CD14-positive monocyte (primary cell): ENCODE data around the gene ORMDL2. TPM values are rescaled to one million over a fixed set of nuclear protein-coding genes. Genes with fewer than 3 reads are reported as not detected.

ENCODE experiments used
- DNase-seq, 3 donors: peaks; one replicate each; pipeline ENCODE4 v3.0.0-alpha.2; 2011 to 2022
- H2AFZ ChIP-seq: 2 replicates; pipeline ENCODE4 v1.6.0; 2012; ENCODE audit warnings: mild to moderate bottlenecking, low read depth, low read length, inconsistent platforms; ENCODE audit not compliant: insufficient read depth, poor library complexity, severe bottlenecking
- H3K27ac ChIP-seq, 2 donors: 1 replicate in 1 of 2; 2 replicates in 1 of 2; pipeline ENCODE4 v1.5.1; 2012 to 2013; ENCODE audit warnings: low read length in 2 of 2, control low read depth in 1 of 2, inconsistent platforms in 1 of 2, low read depth in 1 of 2, mild to moderate bottlenecking in 1 of 2
- H3K27me3 ChIP-seq, 2 donors: one replicate each; pipeline versions ENCODE4 v1.6.0 to v1.6.1; 2011 to 2013; ENCODE audit warnings: low read length in 2 of 2; ENCODE audit not compliant: control insufficient read depth in 2 of 2, insufficient read depth in 2 of 2
- H3K36me3 ChIP-seq, 2 donors: replicated peaks in 1 of 2; 1 replicate in 1 of 2; 2 replicates in 1 of 2; pipeline versions ENCODE4 v1.5.1 to v1.6.1; 2012 to 2013; ENCODE audit warnings: low read length in 2 of 2, control low read depth in 1 of 2, inconsistent platforms in 1 of 2, mild to moderate bottlenecking in 1 of 2; ENCODE audit not compliant: insufficient read depth in 2 of 2, control insufficient read depth in 1 of 2
- H3K4me1 ChIP-seq, 2 donors: 1 replicate in 1 of 2; 2 replicates in 1 of 2; pipeline versions ENCODE4 v1.5.1 to v1.6.1; 2012 to 2013; ENCODE audit warnings: low read length in 2 of 2, control low read depth in 1 of 2, inconsistent platforms in 1 of 2, mild to moderate bottlenecking in 1 of 2, moderate library complexity in 1 of 2; ENCODE audit not compliant: insufficient read depth in 2 of 2, control insufficient read depth in 1 of 2
- H3K4me2 ChIP-seq: replicated peaks from 2 replicates; pipeline ENCODE3; 2012; ENCODE audit warnings: low read length, moderate library complexity, mild to moderate bottlenecking; ENCODE audit not compliant: poor library complexity, severe bottlenecking; ENCODE audit errors: extremely low read depth
- H3K4me3 ChIP-seq, 3 experiments: fragments of 200-600 bp in 1 of 3; sonication (generic) in 1 of 3; replicated peaks in 1 of 3; 1 replicate in 2 of 3; 2 replicates in 1 of 3; pipeline ENCODE4 v1.5.1; 2011 to 2013; ENCODE audit warnings: low read length in 3 of 3, mild to moderate bottlenecking in 3 of 3, control low read depth in 2 of 3, low read depth in 2 of 3, inconsistent platforms in 1 of 3, moderate library complexity in 1 of 3
- H3K79me2 ChIP-seq: 2 replicates; pipeline ENCODE4 v1.6.0; 2012; ENCODE audit warnings: mild to moderate bottlenecking, control low read depth, inconsistent platforms, low read length, moderate library complexity; ENCODE audit not compliant: insufficient read depth
- H3K9ac ChIP-seq: 2 replicates; pipeline ENCODE4 v1.6.0; 2017; ENCODE audit warnings: low read length, mild to moderate bottlenecking; ENCODE audit not compliant: insufficient read depth, poor library complexity, severe bottlenecking
- H3K9me3 ChIP-seq, 2 donors: replicated peaks in 1 of 2; 1 replicate in 1 of 2; 2 replicates in 1 of 2; pipeline versions ENCODE4 v1.5.1 to v1.6.1; 2012 to 2013; ENCODE audit warnings: low read length in 2 of 2, control low read depth in 1 of 2; ENCODE audit not compliant: control insufficient read depth in 1 of 2, insufficient read depth in 1 of 2
- H4K20me1 ChIP-seq: 2 replicates; pipeline ENCODE4 v1.6.0; 2012; ENCODE audit warnings: mild to moderate bottlenecking, low read length, control low read depth, moderate library complexity; ENCODE audit not compliant: insufficient read depth
- H3K27ac Mint-ChIP-seq, 7 donors: one replicate each; pipeline ENCODE4 v1.8.0; 2020; ENCODE audit warnings: mild to moderate bottlenecking in 7 of 7, mixed read lengths in 7 of 7, moderate library complexity in 6 of 7, inconsistent platforms in 2 of 7
- H3K27me3 Mint-ChIP-seq, 3 donors: one replicate each; pipeline ENCODE4 v1.8.0; 2021 to 2022; ENCODE audit warnings: low read depth in 3 of 3, mild to moderate bottlenecking in 3 of 3, mixed read lengths in 3 of 3, moderate library complexity in 3 of 3, inconsistent platforms in 1 of 3
- H3K36me3 Mint-ChIP-seq, 2 donors: one replicate each; pipeline ENCODE4 v1.8.0; 2020; ENCODE audit warnings: mixed read lengths in 2 of 2, inconsistent platforms in 1 of 2, mild to moderate bottlenecking in 1 of 2
- H3K4me1 Mint-ChIP-seq: one replicate; pipeline ENCODE4 v1.8.0; 2020; ENCODE audit warnings: mild to moderate bottlenecking, mixed read lengths
- H3K4me3 Mint-ChIP-seq, 2 donors: one replicate each; pipeline ENCODE4 v1.8.0; 2020; ENCODE audit warnings: mild to moderate bottlenecking in 2 of 2, mixed read lengths in 2 of 2, moderate library complexity in 1 of 2
- H3K9me3 Mint-ChIP-seq, 7 donors: one replicate each; pipeline ENCODE4 v1.8.0; 2020 to 2022; ENCODE audit warnings: mixed read lengths in 7 of 7, mild to moderate bottlenecking in 6 of 7, moderate library complexity in 6 of 7, inconsistent platforms in 2 of 7
- WGBS: methylation state at CpG from one replicate; pipeline ENCODE4 v1.1.5; 2013; ENCODE audit warnings: missing lambda C conversion rate; ENCODE audit not compliant: insufficient coverage; 5-methylcytosine and 5-hydroxymethylcytosine counted together
- intact Hi-C, 2 donors: fragments of 100-400 bp; cut with micrococcal nuclease; formaldehyde crosslinking; loops; one replicate each; pipeline versions ENCODE4 v1.15.0 to v1.15.1; 2023
- polyA plus RNA-seq, 3 donors: library from polyadenylated mRNA; depleted of rRNA in 1 of 3; unstranded in 2 of 3; stranded (reverse) in 1 of 3; fragments of 300-500 nt in 2 of 3; fragments of >200 nt in 1 of 3; fragmentation: Illumina TruSeq in 2 of 3; gene quantifications; 1 replicate in 2 of 3; 2 replicates in 1 of 3; pipeline ENCODE4 v1.2.3, GENCODE V29; 2012 to 2021
- TF ChIP-seq, protein P1 (sequence below): fragments of 200-600 bp; IDR thresholded peaks from one replicate; pipeline ENCODE4 v1.8.0; 2022; ENCODE audit warnings: antibody characterized with exemption, mild to moderate bottlenecking

Gene ORMDL2
- polyA plus RNA-seq, 3 donors, result 15.5 to 140 (median 137) TPM

DNA sequence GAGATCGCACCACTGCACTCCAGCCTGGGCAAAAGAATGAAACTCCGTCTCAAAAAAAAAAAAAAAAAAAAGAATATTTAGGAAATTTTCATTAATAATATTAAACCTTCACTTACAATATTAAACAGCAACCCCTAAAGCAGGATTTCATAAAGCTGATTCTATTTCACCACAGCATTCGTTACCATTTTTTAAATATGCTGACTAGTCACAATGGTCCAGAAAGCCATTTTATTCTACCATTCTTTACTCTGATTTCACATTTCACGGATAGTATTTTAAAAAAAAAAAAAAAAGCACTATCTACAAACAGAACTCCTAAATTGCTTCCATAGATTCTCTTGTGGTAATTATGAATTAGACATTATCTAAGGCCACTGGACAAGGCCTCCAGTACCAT lies 27.9 kb upstream of the ORMDL2 start:
- peaks cover 81 to 98% of the 10 kb centered on the region in 2 donors for H3K36me3 ChIP-seq
- H3K4me1 ChIP-seq, result no peaks in the 10 kb centered on the region
- no peak overlapping the region for H3K4me2 ChIP-seq
- Mint-ChIP-seq H3K36me3 (peaks cover 76 to 94% of the 10 kb centered on the region in 2 donors), H3K9me3 (no peaks in the 10 kb centered on the region), H3K4me1 (no peaks in the 10 kb centered on the region), H3K27ac (no peak overlapping the region), H3K27me3 (peaks cover 0 to 3% (median 0%) of the 10 kb centered on the region in 3 donors), H3K4me3 (no peak overlapping the region)
- H3K27me3 ChIP-seq, result no peaks in the 10 kb centered on the region
- no peak for DNase-seq
- no peak overlapping the region for H3K9ac ChIP-seq
- TF ChIP-seq, protein P1, sequence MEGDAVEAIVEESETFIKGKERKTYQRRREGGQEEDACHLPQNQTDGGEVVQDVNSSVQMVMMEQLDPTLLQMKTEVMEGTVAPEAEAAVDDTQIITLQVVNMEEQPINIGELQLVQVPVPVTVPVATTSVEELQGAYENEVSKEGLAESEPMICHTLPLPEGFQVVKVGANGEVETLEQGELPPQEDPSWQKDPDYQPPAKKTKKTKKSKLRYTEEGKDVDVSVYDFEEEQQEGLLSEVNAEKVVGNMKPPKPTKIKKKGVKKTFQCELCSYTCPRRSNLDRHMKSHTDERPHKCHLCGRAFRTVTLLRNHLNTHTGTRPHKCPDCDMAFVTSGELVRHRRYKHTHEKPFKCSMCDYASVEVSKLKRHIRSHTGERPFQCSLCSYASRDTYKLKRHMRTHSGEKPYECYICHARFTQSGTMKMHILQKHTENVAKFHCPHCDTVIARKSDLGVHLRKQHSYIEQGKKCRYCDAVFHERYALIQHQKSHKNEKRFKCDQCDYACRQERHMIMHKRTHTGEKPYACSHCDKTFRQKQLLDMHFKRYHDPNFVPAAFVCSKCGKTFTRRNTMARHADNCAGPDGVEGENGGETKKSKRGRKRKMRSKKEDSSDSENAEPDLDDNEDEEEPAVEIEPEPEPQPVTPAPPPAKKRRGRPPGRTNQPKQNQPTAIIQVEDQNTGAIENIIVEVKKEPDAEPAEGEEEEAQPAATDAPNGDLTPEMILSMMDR, result no peak
- H3K9me3 ChIP-seq, result no peaks in the 10 kb centered on the region
- 100% methylated on average over 1 of the region's 4 CpGs for WGBS
- intact Hi-C loops, result no loop called here
- H3K79me2 ChIP-seq, result no peaks in the 10 kb centered on the region
- H2AFZ ChIP-seq, result no peak overlapping the region
- H3K27ac ChIP-seq, result no peak overlapping the region
- H3K4me3 ChIP-seq, result no peak overlapping the region
- H4K20me1 ChIP-seq, result peaks cover 6% of the 10 kb centered on the region

DNA sequence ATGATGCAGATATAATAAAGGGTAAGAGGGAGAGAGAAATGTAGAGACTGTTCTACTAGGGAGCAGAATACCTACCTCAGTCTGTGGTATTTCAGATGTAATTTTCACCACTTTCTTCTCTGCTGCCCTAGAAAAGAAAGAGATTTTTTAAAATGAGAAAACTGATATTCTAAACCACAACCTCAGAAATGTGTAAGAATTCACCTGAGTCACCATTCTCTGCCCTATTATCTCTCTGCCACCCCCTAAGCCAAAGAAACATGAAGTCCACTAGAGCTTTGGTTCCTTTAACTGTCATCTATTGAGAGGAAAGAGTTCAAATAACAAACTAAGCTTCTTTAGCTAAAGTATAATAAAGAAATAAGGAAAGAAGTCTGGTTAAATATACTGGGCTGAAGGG lies 21.9 kb upstream of the ORMDL2 start:
- peaks cover 83 to 100% of the 10 kb centered on the region in 2 donors for H3K36me3 ChIP-seq
- intact Hi-C loops, result no loop called here
- peaks cover 34% of the 10 kb centered on the region for H4K20me1 ChIP-seq
- Mint-ChIP-seq H3K27me3 (peaks cover 0 to 2% (median 0%) of the 10 kb centered on the region in 3 donors), H3K9me3 (no peaks in the 10 kb centered on the region), H3K27ac (peak overlapping the region in 1 of 7 donors; percentile 42), H3K36me3 (peaks cover 73 to 93% of the 10 kb centered on the region in 2 donors), H3K4me3 (no peak overlapping the region), H3K4me1 (no peaks in the 10 kb centered on the region)
- H3K27ac ChIP-seq, result peak overlapping the region in 1 of 2 donors; percentile 5
- H2AFZ ChIP-seq, result no peak overlapping the region
- no peaks in the 10 kb centered on the region for H3K9me3 ChIP-seq
- H3K27me3 ChIP-seq, result no peaks in the 10 kb centered on the region
- H3K4me3 ChIP-seq, result no peak overlapping the region
- H3K4me2 ChIP-seq, result no peak overlapping the region
- H3K9ac ChIP-seq, result no peak overlapping the region
- no peak for DNase-seq
- peaks cover 11% of the 10 kb centered on the region for H3K79me2 ChIP-seq
- TF ChIP-seq, protein P1, result no peak
- H3K4me1 ChIP-seq, result no peaks in the 10 kb centered on the region
